NCI-H1417 (cell line): ENCODE results near the gene HOXC10.

ENCODE experiments used
- DNase-seq, 3 experiments: peaks; one replicate each; lab custom pipeline; 2025; lab: John Stamatoyannopoulos, UW

The HOXC10 gene

GRCh38 chr12:53977596-53978445 is 7.1 kb upstream of the HOXC10 start:
- no peak for DNase-seq

- no peak for DNase-seq
Measured at GRCh38 chr12:53978477-53979356, 6.2 kb upstream of the HOXC10 start.

GRCh38 chr12:53980104-53980801 is 4.7 kb upstream of the HOXC10 start:
- no peak for DNase-seq

- DNase-seq: no peak
Measured at GRCh38 chr12:53980802-53981496, 4.0 kb upstream of the HOXC10 start.

- no peak for DNase-seq
Measured at GRCh38 chr12:53981634-53982565, 3.0 kb upstream of the HOXC10 start.

GRCh38 chr12:53982648-53983567 is 2.0 kb upstream of the HOXC10 start:
- no peak for DNase-seq

GRCh38 chr12:53983568-53983949 is 1.4 kb upstream of the HOXC10 start:
- DNase-seq: no peak

GRCh38 chr12:53983950-53984572 is 885 bp upstream of the HOXC10 start:
- no peak for DNase-seq

- peak in 1 of 3 experiments; percentile 72 for DNase-seq
Measured at GRCh38 chr12:53985692-53985993, 697 bp downstream of the HOXC10 start.

GRCh38 chr12:53985994-53986685 is 1.2 kb downstream of the HOXC10 start:
- peak; percentile 67 to 75 (median 73) for DNase-seq

- peak in 1 of 3 experiments; percentile 43 for DNase-seq
Measured at GRCh38 chr12:53986686-53987483, 1.9 kb downstream of the HOXC10 start.

GRCh38 chr12:53987787-53988230 is 2.9 kb downstream of the HOXC10 start:
- DNase-seq: peak in 1 of 3 experiments; percentile 33

- no peak for DNase-seq
Measured at GRCh38 chr12:53988541-53989226, 3.7 kb downstream of the HOXC10 start.

- DNase-seq: peak; percentile 64 to 78 (median 71)
Measured at GRCh38 chr12:53989227-53990113, 4.5 kb downstream of the HOXC10 start.

- DNase-seq: peak; percentile 65 to 90 (median 79)
Measured at GRCh38 chr12:53990311-53991076, 5.5 kb downstream of the HOXC10 start.
